BJ (cell line): ENCODE data around the gene SBNO2. TPM values are rescaled to one million over a fixed set of nuclear protein-coding genes. Genes with fewer than 3 reads are reported as not detected.
A peak's percentile ranks its signal among the peaks of the same experiment; 100 is the strongest.

Source experiments
- CTCF ChIA-PET: fragments of 350-600 bp; formaldehyde crosslinking; extraction: SDS; loops from one replicate; lab custom pipeline; 2021; ENCODE audit warnings: antibody characterized with exemption, inconsistent platforms; lab: Yijun Ruan, JAX
- POLR2A ChIA-PET: fragments of 300-600 bp; sonication (Branson Sonifier 250); formaldehyde crosslinking; extraction: SDS; loops from one replicate; lab custom pipeline; 2021; ENCODE audit warnings: antibody characterized with exemption; lab: Charles Lee
- DNase-seq: peaks from one replicate; pipeline ENCODE4 v3.0.0-alpha.2; 2011; ENCODE audit warnings: low read depth
- H3K27me3 ChIP-seq: 2 replicates; pipeline ENCODE4 v1.6.0; 2011; ENCODE audit warnings: low read length; ENCODE audit not compliant: control insufficient read depth, insufficient read depth
- H3K36me3 ChIP-seq: 2 replicates; pipeline ENCODE4 v1.5.1; 2011; ENCODE audit warnings: low read length; ENCODE audit not compliant: control insufficient read depth, insufficient read depth
- H3K4me3 ChIP-seq: 2 replicates; pipeline ENCODE4 v1.5.1; 2011; ENCODE audit warnings: low read depth, mild to moderate bottlenecking, control low read depth, low read length
- polyA plus RNA-seq: library from polyadenylated mRNA; depleted of rRNA; stranded (reverse); fragments of >200 nt; gene quantifications from 2 replicates; pipeline ENCODE4 v1.2.3, GENCODE V29; 2011
- TF ChIP-seq, protein P1 (sequence below): IDR thresholded peaks from 2 replicates; pipeline ENCODE4 v1.5.1; 2011; ENCODE audit warnings: low read depth, mild to moderate bottlenecking, control low read depth, inconsistent platforms, low read length, moderate library complexity; ENCODE audit not compliant: insufficient read depth

Gene SBNO2
- polyA plus RNA-seq, 1 experiment = 26.1 TPM

DNA sequence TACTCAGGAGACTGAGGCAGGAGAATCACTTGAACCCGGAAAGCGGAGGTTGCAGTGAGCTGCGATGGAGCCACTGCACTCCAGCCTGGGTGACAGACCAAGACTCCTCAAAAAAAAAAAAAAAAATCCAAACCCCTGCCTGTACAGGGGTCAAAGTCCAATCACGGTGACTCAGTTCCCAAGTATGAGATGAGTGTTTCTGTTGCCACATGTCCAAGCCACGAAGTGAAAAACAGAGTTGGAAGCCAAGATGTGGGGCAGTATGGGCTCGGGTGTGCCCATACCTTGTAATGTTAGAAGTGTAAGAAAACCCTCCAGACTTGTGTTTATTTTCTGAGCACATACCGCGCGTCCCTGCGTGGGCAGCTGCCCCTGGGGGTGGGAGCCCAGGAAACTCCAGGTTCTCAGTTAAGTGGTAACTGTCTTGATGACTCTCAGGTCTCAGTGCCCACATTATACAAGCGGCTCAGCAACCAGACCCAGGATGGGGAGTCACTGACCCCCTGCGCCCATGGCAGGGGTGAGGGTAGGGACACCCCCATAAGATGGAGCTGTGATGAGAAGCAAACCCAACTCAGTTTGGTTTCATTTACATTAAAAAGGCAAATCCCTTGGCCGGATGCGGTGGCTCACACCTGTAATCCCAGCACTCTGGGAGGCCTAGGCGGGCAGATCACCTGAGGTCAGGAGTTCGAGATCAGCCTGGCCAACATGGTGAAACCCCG, 71.5 kb downstream of the SBNO2 start:
- Histone ChIP-seq H3K36me3 (peaks cover 12% of the 10 kb centered on the region), H3K4me3 (no peak overlapping the region), H3K27me3 (no peaks in the 10 kb centered on the region)
- peak; percentile 98 for DNase-seq
- POLR2A ChIA-PET = interaction anchor here (0.6 kb wide), 1 partner anchor 489 kb away, joined by 6 read pairs; no protein-coding TSS in a partner anchor
- CTCF ChIA-PET = interaction anchor here (0.6 to 5.6 kb wide), 6 partner anchors 11 to 470 kb away, joined by 3 to 29 read pairs (median 4); partner anchors contain the start of gene CNN2
- TF ChIP-seq, protein P1, sequence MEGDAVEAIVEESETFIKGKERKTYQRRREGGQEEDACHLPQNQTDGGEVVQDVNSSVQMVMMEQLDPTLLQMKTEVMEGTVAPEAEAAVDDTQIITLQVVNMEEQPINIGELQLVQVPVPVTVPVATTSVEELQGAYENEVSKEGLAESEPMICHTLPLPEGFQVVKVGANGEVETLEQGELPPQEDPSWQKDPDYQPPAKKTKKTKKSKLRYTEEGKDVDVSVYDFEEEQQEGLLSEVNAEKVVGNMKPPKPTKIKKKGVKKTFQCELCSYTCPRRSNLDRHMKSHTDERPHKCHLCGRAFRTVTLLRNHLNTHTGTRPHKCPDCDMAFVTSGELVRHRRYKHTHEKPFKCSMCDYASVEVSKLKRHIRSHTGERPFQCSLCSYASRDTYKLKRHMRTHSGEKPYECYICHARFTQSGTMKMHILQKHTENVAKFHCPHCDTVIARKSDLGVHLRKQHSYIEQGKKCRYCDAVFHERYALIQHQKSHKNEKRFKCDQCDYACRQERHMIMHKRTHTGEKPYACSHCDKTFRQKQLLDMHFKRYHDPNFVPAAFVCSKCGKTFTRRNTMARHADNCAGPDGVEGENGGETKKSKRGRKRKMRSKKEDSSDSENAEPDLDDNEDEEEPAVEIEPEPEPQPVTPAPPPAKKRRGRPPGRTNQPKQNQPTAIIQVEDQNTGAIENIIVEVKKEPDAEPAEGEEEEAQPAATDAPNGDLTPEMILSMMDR = no peak

GRCh38 chr19:1101337-1101698, 72.8 kb downstream of the SBNO2 start:
- H3K4me3 ChIP-seq = no peak overlapping the region; the same call in 1 of the 2 replicates

DNA sequence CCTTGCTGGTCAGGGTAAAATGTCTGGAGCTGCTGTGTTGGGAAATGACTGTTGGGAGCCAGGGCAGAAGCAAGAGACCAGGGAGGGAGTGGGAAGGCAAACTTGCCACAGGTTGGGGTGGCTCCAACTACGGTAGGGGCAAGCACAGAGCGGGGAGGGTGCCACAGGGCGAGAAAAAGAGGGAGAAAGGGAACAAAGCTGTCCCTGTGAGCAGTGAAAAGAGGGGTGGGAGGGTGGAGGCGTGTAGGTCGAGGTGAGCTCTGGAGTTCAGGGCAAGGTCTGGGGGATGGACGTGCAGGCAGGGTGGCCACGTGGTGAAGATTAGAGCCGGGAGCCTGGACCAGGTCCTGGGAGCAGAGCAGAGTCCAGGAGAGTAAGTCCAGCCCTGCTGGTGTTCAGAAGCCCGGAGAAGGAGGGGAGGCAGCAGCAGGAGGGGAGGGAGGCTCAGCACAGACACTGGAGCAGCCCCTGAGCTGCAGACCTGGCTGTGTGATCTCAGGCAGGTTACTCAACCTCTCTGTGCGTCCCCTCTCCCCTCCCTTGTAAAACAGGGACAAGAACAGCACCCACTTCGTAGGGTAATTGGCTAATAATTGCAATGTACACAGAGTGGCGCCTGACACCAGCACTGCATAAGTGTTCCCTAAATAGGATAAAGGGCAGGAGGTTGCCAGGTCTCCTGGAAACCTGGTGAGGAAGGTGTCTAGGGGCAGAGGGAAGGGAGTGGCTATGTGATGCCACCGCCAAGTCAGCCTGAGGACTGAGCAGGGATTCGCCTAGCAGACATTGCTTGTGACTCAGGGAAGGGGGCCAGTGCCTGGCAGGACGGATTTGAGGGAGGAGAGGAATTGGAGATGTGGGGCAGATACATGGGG, 75.7 kb downstream of the SBNO2 start:
- H3K36me3 ChIP-seq = peaks cover 2% of the 10 kb centered on the region; the same call in 1 of the 2 replicates
- TF ChIP-seq, protein P1 = no peak
- ChIA-PET POLR2A (interaction anchor here (0.5 kb wide), 1 partner anchor 70 kb away, joined by 3 read pairs; no protein-coding TSS in a partner anchor), CTCF (interaction anchor here (0.6 kb wide), 1 partner anchor 34 kb away, joined by 3 read pairs; no protein-coding TSS in a partner anchor)
- no peaks in the 10 kb centered on the region for H3K27me3 ChIP-seq
- no peak overlapping the region for H3K4me3 ChIP-seq
- DNase-seq = no peak

More at GRCh38 chr19:1101337-1101698, 72.8 kb downstream of the SBNO2 start:
- no peak for DNase-seq
- TF ChIP-seq, protein P1 = no peak
- no peaks in the 10 kb centered on the region for H3K27me3 ChIP-seq
- POLR2A ChIA-PET = interaction anchor here (0.7 kb wide), 1 partner anchor 91 kb away, joined by 3 read pairs; no protein-coding TSS in a partner anchor
- CTCF ChIA-PET = interaction anchor here (0.7 to 5.6 kb wide), 8 partner anchors 12 to 143 kb away, joined by 3 to 29 read pairs (median 3); partner anchors contain the start of gene CNN2
- peaks cover 5% of the 10 kb centered on the region for H3K36me3 ChIP-seq

- peaks cover 2% of the 10 kb centered on the region; the same call in 1 of the 2 replicates for H3K36me3 ChIP-seq
- ChIA-PET CTCF (interaction anchor here (0.6 to 1.0 kb wide), 2 partner anchors 35 to 259 kb away, joined by 3 read pairs; no protein-coding TSS in a partner anchor), POLR2A (no interaction called here)
- DNase-seq = no peak
- no peaks in the 10 kb centered on the region for H3K27me3 ChIP-seq
- H3K4me3 ChIP-seq = no peak overlapping the region
- TF ChIP-seq, protein P1 = no peak
Measured at GRCh38 chr19:1097810-1098176, 76.3 kb downstream of the SBNO2 start.
